GM10248 (cell line): Measurements from ENCODE around the gene POFUT2.

Source experiments
- CTCF ChIA-PET: fragments of 300-600 bp; sonication (Branson Sonifier 250); formaldehyde crosslinking; extraction: SDS; loops from one replicate; lab custom pipeline; 2021; ENCODE audit warnings: antibody characterized with exemption; lab: Yijun Ruan, JAX
- POLR2A ChIA-PET: fragments of 350-650 bp; sonication (Branson Sonifier 250); formaldehyde crosslinking; extraction: SDS; loops from one replicate; lab custom pipeline; 2020; ENCODE audit warnings: antibody characterized with exemption; lab: Yijun Ruan, JAX
- DNase-seq: peaks from one replicate; pipeline ENCODE4 v3.0.0; 2012; ENCODE audit errors: extremely low spot score
- TF ChIP-seq, protein P1 (sequence below): IDR thresholded peaks from 2 replicates; pipeline ENCODE4 v1.5.1; 2012; ENCODE audit warnings: mild to moderate bottlenecking, low read depth; ENCODE audit errors: extremely low read depth, missing control alignments, control extremely low read depth

The POFUT2 gene

DNA sequence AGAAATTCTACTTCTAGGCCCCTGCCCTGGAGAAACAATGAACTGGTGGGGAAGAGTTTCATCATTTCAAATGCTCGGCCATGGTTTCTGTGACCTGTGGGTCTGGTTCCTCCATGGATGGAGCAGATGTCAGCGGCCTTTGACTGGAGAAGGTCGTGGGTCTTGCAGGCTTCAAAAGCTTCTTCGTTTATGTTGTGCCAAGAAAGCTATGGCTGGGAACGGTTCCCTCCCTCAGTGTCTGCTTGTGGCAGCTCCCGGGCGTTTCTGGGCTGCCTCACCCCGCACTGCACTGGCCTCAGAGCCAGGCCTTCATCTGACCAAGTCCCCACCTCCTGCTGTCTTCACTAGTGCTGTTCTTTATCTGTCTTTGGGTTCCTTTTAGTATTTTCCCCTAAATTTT is 46.4 kb upstream of the POFUT2 start:
- ChIA-PET CTCF (no interaction called here), POLR2A (no interaction called here)
- TF ChIP-seq, protein P1, sequence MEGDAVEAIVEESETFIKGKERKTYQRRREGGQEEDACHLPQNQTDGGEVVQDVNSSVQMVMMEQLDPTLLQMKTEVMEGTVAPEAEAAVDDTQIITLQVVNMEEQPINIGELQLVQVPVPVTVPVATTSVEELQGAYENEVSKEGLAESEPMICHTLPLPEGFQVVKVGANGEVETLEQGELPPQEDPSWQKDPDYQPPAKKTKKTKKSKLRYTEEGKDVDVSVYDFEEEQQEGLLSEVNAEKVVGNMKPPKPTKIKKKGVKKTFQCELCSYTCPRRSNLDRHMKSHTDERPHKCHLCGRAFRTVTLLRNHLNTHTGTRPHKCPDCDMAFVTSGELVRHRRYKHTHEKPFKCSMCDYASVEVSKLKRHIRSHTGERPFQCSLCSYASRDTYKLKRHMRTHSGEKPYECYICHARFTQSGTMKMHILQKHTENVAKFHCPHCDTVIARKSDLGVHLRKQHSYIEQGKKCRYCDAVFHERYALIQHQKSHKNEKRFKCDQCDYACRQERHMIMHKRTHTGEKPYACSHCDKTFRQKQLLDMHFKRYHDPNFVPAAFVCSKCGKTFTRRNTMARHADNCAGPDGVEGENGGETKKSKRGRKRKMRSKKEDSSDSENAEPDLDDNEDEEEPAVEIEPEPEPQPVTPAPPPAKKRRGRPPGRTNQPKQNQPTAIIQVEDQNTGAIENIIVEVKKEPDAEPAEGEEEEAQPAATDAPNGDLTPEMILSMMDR: no peak
- DNase-seq: no peak

DNA sequence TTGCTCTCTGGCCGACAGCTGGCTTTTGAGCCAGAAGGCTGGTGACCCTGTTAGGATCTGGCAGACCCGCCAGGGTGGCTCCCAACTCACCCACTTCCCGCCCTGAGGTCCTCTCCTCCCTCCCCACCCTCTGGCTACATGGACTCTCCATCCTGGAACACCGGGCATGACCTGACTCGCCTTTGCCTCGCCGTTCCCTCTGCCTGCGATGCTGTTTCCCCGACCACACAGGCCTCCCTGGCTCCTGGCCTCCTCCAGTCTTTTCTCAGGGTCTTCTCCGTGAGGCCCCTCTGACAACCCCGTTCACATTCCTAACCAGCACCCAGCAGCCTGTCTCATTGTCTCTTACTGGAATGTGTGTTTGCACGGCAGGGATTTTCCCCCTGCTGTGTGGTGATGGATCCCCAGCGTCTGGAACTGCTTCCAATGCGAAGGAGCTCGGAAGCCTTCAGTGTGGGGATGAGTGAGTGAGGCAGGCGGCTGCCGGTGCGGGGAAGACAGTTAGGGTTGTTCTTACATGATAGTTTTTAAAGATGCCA is 46.0 kb upstream of the POFUT2 start:
- POLR2A ChIA-PET: no interaction called here
- TF ChIP-seq, protein P1: no peak
- CTCF ChIA-PET: no interaction called here
- no peak for DNase-seq

DNA sequence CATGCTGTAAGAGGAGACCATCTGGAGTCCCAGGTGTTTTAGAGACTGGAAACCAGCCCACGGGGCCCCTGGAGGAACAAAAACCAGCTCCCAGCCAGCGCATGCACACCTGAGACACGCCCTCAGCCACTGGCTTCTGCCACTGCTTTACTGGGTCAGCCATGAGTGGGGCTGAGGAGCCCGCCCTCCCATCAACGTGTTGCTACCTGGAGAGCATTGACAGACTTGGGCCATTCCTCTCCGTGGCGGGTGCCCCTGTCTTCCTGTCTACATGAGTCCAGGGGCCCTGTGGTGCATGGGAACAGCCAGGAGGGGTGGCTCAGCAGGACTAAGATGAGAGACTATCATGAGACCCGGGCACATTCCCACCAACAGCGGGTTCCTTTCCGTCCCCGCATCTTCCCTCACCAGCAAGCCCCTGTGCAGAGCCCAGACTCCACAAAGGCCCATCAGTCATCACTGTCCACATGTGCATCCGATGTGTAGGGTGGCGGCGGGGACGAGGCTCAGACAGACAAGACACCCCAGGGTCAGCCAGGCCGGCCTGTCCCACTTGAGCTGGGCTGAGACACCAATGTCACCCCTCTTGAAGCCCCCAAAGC is 45.4 kb upstream of the POFUT2 start:
- ChIA-PET CTCF (no interaction called here), POLR2A (no interaction called here)
- TF ChIP-seq, protein P1: no peak
- no peak for DNase-seq

DNA sequence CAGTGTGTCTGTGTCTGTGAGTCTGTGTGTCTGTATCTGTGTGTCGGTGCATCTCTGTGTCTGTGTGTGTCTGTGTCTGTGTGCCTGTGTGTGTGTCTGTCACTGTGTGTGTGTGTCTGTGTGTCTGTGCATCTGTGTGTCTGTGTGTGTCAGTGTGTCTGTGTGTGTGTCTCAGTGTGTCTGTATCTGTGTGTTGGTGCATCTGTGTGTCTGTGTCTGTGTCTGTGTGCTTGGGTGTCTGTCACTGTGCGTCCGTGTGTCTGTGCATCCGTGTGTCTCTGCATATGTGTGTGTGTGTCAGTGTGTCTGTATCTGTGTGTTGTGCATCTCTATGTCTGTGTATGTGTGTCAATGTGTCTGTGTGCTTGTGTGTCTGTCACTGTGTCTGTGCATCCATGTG is 44.7 kb upstream of the POFUT2 start:
- ChIA-PET CTCF (no interaction called here), POLR2A (no interaction called here)
- TF ChIP-seq, protein P1: no peak
- no peak for DNase-seq

DNA sequence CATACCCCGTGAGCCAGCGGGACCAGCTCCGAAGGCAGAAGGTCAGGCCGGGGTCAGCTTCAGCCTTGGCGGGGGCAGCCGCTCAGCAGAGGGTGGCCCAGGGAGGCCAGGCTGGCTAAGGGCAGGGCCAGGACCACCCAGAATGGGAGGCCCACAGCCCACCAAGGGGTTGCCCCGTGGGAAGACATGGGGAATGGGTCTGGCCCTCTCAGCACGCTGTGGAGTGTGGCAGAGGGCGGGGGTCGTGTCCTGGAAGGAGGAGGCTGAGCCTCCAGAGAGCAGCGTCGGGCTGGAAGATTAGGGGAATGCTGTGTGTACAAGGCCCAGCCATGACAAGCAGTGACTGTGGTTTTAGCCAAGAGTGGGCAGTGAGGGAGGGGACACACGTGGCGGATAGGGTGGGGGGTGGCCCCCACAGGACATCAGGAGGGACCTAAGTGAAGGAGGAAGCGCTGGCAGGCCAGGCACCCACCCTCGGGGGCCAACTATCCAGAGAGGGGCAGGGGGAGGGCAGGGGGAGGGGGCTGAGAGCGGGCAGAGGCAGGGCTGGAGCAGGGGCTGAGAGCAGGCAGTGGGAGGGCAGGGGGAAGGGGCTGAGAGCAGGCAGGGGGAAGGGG is 43.9 kb upstream of the POFUT2 start:
- no peak for DNase-seq
- CTCF ChIA-PET: no interaction called here
- TF ChIP-seq, protein P1: no peak
- POLR2A ChIA-PET: no interaction called here

DNA sequence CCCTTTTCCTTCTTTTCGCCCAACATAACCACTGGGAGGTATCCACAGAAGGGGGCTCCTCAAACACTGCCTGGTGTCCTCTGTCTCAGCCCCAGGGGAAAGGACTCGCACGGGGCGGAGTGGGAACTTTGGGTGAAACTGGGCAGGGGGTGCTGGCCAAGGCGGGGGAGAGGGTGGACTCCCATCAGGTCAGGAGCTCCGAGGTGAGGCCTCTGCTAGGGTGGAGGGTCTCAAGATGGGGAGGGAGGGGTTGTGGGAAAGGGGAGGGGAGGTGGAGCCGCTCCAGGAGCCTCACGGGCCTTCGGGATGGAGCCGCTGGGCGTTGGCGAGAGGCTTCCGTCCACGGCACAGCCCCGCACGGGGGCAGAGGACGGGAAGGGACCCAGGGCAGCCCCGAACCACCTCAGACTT is 43.2 kb upstream of the POFUT2 start:
- POLR2A ChIA-PET: no interaction called here
- no peak for DNase-seq
- CTCF ChIA-PET: no interaction called here
- TF ChIP-seq, protein P1: no peak
